ENCODE data around the gene ZNF440.
"Not testable (repeated sequence)": the region's sequence is repeated elsewhere in the genome, so short reads cannot be mapped to it uniquely, and the experiment has no call there.

ZNF440 gene

DNA sequence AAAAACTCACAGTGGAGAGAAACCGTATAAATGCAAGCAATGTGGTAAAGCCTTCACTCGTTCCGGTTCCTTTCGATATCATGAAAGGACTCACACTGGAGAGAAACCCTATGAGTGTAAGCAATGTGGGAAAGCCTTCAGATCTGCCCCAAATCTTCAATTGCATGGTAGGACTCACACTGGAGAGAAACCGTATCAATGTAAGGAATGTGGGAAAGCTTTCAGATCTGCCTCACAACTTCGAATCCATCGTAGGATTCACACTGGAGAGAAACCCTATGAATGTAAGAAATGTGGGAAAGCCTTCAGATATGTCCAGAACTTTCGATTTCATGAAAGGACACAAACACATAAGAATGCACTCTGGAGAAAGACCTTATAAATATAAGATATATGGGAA is 54.1 kb downstream of the ZNF440 start:
- ATAC-seq = no peak
- no peak for TF ChIP-seq GLIS3 (CRISPR knock-in tag; IDR thresholded peaks at IDR 0.05)
- TF ChIP-seq, protein P1, sequence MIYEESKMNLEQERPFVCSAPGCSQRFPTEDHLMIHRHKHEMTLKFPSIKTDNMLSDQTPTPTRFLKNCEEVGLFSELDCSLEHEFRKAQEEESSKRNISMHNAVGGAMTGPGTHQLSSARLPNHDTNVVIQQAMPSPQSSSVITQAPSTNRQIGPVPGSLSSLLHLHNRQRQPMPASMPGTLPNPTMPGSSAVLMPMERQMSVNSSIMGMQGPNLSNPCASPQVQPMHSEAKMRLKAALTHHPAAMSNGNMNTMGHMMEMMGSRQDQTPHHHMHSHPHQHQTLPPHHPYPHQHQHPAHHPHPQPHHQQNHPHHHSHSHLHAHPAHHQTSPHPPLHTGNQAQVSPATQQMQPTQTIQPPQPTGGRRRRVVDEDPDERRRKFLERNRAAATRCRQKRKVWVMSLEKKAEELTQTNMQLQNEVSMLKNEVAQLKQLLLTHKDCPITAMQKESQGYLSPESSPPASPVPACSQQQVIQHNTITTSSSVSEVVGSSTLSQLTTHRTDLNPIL (CRISPR knock-in tag; IDR thresholded peaks at IDR 0.05; ENCODE audit: low read depth) = no peak
- TF ChIP-seq RARB (CRISPR knock-in tag; IDR thresholded peaks at IDR 0.05) = no peak
- TF ChIP-seq SNAI2 (CRISPR knock-in tag; IDR thresholded peaks at IDR 0.05) = no peak
- TF ChIP-seq ZNF70 (CRISPR knock-in tag; IDR thresholded peaks at IDR 0.05) = no peak

DNA sequence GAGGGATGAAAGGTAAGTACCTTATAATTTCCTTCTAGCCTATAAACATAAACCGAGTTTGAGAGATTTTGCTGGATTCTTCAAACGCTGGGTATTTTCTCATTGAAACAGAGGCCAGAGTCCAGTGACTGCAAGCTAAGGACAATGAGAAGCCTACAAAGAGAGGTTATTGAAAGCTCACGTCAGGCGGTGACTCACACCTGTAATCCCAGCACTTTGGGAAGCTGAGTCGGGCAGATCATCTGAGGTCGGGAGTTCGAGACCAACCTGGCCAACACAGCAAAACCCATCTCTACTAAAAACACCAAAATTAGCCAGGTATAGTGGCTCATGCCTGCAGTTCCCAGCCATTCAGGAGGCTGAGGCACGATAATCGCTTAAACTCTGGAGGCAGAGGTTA is 58.6 kb downstream of the ZNF440 start:
- ATAC-seq = no peak
- TF ChIP-seq, protein P1 (CRISPR knock-in tag; IDR thresholded peaks at IDR 0.05; ENCODE audit: low read depth) = no peak
- no peak for TF ChIP-seq ZFP30 (CRISPR knock-in tag; IDR thresholded peaks at IDR 0.05)
- no peak for TF ChIP-seq BACH2 (CRISPR knock-in tag; IDR thresholded peaks at IDR 0.05; ENCODE audit: borderline replicate concordance)
- no peak for TF ChIP-seq OSR1 (CRISPR knock-in tag; IDR thresholded peaks at IDR 0.05)
- TF ChIP-seq, protein P2, sequence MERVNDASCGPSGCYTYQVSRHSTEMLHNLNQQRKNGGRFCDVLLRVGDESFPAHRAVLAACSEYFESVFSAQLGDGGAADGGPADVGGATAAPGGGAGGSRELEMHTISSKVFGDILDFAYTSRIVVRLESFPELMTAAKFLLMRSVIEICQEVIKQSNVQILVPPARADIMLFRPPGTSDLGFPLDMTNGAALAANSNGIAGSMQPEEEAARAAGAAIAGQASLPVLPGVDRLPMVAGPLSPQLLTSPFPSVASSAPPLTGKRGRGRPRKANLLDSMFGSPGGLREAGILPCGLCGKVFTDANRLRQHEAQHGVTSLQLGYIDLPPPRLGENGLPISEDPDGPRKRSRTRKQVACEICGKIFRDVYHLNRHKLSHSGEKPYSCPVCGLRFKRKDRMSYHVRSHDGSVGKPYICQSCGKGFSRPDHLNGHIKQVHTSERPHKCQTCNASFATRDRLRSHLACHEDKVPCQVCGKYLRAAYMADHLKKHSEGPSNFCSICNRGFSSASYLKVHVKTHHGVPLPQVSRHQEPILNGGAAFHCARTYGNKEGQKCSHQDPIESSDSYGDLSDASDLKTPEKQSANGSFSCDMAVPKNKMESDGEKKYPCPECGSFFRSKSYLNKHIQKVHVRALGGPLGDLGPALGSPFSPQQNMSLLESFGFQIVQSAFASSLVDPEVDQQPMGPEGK (CRISPR knock-in tag; IDR thresholded peaks at IDR 0.05; ENCODE audit: borderline replicate concordance) = no peak
- TF ChIP-seq, protein P3, sequence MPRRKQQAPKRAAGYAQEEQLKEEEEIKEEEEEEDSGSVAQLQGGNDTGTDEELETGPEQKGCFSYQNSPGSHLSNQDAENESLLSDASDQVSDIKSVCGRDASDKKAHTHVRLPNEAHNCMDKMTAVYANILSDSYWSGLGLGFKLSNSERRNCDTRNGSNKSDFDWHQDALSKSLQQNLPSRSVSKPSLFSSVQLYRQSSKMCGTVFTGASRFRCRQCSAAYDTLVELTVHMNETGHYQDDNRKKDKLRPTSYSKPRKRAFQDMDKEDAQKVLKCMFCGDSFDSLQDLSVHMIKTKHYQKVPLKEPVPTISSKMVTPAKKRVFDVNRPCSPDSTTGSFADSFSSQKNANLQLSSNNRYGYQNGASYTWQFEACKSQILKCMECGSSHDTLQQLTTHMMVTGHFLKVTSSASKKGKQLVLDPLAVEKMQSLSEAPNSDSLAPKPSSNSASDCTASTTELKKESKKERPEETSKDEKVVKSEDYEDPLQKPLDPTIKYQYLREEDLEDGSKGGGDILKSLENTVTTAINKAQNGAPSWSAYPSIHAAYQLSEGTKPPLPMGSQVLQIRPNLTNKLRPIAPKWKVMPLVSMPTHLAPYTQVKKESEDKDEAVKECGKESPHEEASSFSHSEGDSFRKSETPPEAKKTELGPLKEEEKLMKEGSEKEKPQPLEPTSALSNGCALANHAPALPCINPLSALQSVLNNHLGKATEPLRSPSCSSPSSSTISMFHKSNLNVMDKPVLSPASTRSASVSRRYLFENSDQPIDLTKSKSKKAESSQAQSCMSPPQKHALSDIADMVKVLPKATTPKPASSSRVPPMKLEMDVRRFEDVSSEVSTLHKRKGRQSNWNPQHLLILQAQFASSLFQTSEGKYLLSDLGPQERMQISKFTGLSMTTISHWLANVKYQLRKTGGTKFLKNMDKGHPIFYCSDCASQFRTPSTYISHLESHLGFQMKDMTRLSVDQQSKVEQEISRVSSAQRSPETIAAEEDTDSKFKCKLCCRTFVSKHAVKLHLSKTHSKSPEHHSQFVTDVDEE (CRISPR knock-in tag; IDR thresholded peaks at IDR 0.05) = no peak

DNA sequence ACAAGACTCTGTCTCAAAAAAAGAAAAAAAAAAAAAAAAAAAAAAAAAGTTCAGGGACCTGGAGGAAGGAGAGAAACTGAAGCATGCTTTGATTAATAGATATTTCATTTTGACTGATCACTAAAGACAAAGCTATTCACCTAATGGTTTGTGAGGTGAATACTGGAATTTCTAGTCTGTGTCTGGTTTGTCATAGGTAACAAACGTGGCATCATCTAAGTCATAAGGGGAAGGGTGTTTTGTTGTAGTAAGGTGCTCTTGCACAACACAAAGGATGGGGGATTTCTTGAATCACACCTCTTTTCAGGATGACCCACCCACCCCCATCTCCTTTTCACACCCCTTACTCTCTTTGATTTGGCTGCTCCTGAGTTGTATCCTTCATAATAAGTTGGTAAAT is 59.7 kb downstream of the ZNF440 start:
- TF ChIP-seq BACH2 (CRISPR knock-in tag; IDR thresholded peaks at IDR 0.05; ENCODE audit: borderline replicate concordance) (no peak), ZFP30 (CRISPR knock-in tag; IDR thresholded peaks at IDR 0.05) (no peak), ISL1 (CRISPR knock-in tag; IDR thresholded peaks at IDR 0.05) (no peak), RARB (CRISPR knock-in tag; IDR thresholded peaks at IDR 0.05) (no peak)
- ATAC-seq = no peak

DNA sequence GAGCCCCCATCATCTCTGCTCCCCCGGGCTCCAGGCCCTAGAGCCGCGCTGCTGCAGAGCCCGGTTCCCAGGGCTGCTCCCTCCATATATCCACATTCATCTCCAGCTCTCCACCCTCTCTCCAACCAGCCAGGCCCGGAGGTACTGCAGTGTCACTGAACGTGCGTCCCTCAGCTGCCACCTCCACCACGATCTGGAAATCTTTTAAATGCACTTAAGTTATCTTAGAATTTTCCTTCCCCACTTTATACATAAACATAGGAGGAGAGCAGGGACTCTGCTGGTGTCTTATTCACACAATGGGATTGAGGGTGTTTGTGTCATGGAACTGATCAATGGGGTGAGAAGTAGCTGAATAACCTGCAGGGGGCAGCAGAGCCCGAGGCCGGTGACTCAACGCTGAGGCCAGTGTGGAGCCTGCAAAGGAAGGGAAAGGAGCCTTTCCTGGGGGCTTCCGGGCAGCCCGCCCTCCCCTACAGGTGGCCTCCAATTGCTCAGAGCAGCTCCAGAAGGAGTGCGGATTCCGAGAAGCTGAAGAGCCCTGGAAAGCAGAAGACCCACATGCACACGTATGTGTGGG is 65.7 kb downstream of the ZNF440 start:
- not testable (repeated sequence) for ATAC-seq

DNA sequence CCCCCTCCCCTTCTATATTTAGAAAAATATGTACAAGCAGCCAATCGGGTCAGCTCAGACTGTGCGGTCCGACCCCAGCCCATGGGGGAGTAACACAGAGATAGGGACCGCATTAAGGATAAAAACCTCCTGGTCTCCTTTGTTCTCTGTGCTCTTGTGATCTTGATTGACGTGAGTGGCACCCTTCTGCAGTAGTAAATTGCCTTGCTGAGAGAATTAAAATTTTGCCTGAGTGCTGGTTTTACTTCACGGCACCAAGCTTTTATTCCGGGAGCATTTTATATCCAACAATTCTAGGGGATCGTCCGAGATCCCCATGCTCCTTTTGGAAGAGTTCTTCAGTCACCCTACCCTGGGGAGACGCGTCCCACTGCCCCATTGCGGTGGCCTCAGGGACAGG is 66.5 kb downstream of the ZNF440 start:
- no peak for ATAC-seq
- TF ChIP-seq PPARA (CRISPR knock-in tag; IDR thresholded peaks at IDR 0.05; ENCODE audit: borderline replicate concordance) = no peak
- TF ChIP-seq ZNF565 (CRISPR knock-in tag; conservative IDR thresholded peaks at IDR 0.05; ENCODE audit: low read depth) = no peak
- no peak for TF ChIP-seq ZNF8 (CRISPR knock-in tag; IDR thresholded peaks at IDR 0.05)
- TF ChIP-seq, protein P2 (CRISPR knock-in tag; IDR thresholded peaks at IDR 0.05; ENCODE audit: borderline replicate concordance) = no peak
- TF ChIP-seq ZC3H10 (CRISPR knock-in tag; IDR thresholded peaks at IDR 0.05) = no peak
- TF ChIP-seq, protein P4, sequence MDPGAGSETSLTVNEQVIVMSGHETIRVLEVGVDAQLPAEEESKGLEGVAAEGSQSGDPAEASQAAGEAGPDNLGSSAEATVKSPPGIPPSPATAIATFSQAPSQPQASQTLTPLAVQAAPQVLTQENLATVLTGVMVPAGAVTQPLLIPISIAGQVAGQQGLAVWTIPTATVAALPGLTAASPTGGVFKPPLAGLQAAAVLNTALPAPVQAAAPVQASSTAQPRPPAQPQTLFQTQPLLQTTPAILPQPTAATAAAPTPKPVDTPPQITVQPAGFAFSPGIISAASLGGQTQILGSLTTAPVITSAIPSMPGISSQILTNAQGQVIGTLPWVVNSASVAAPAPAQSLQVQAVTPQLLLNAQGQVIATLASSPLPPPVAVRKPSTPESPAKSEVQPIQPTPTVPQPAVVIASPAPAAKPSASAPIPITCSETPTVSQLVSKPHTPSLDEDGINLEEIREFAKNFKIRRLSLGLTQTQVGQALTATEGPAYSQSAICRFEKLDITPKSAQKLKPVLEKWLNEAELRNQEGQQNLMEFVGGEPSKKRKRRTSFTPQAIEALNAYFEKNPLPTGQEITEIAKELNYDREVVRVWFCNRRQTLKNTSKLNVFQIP (CRISPR knock-in tag; IDR thresholded peaks at IDR 0.05; ENCODE audit: borderline replicate concordance, low read depth) = no peak
- no peak for TF ChIP-seq ZNF70 (CRISPR knock-in tag; IDR thresholded peaks at IDR 0.05)
- TF ChIP-seq, protein P1 (CRISPR knock-in tag; IDR thresholded peaks at IDR 0.05; ENCODE audit: low read depth) = no peak
- TF ChIP-seq TCF4 (CRISPR knock-in tag; IDR thresholded peaks at IDR 0.05; ENCODE audit: borderline replicate concordance) = no peak
- TF ChIP-seq, protein P3 (CRISPR knock-in tag; IDR thresholded peaks at IDR 0.05) = no peak
- no peak for TF ChIP-seq ARNTL (CRISPR knock-in tag; IDR thresholded peaks at IDR 0.05; ENCODE audit: borderline replicate concordance, low read depth)
